B cell (primary cell): ENCODE data around the gene YIPF4.

Experiments used
- EZH2 ChIP-seq: IDR thresholded peaks from 2 replicates; pipeline ENCODE4 v1.6.1; 2012; ENCODE audit warnings: borderline replicate concordance, low read depth, mild to moderate bottlenecking, moderate library complexity, low read length; ENCODE audit not compliant: insufficient read depth, poor library complexity, severe bottlenecking
- TF ChIP-seq, protein P1 (sequence below): fragments of 200-600 bp; IDR thresholded peaks from one replicate; pipeline ENCODE4 v1.8.0; 2022; ENCODE audit warnings: antibody characterized with exemption, mild to moderate bottlenecking

DNA sequence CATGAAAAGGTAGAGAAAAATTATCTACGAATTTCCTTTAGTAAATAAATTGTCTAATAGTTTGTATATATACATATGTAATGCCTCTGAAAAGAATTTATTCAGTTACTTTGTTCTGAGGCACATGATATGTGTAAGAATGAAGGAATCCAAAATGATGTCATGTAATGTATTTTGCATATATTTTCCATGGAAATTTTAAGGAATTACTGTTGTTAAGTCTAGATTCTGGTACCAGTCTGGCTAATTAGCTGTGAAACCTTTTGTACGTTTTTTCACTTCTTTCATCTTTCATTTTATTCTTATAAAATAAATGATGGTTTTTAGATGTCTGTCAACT, 12.3 kb downstream of the YIPF4 start:
- TF ChIP-seq, protein P1, sequence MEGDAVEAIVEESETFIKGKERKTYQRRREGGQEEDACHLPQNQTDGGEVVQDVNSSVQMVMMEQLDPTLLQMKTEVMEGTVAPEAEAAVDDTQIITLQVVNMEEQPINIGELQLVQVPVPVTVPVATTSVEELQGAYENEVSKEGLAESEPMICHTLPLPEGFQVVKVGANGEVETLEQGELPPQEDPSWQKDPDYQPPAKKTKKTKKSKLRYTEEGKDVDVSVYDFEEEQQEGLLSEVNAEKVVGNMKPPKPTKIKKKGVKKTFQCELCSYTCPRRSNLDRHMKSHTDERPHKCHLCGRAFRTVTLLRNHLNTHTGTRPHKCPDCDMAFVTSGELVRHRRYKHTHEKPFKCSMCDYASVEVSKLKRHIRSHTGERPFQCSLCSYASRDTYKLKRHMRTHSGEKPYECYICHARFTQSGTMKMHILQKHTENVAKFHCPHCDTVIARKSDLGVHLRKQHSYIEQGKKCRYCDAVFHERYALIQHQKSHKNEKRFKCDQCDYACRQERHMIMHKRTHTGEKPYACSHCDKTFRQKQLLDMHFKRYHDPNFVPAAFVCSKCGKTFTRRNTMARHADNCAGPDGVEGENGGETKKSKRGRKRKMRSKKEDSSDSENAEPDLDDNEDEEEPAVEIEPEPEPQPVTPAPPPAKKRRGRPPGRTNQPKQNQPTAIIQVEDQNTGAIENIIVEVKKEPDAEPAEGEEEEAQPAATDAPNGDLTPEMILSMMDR, result no peak
- no peak for TF ChIP-seq EZH2
